GM23338 (cell line): ENCODE data around the gene SORCS2. TPM values are rescaled to one million over a fixed set of nuclear protein-coding genes. Genes with fewer than 3 reads are reported as not detected.

Experiments used
- ATAC-seq: fragments of 200-7000 bp; cut with Tn5 transposase; 3 replicates; pipeline ENCODE4 v1.9.1; 2020
- DNase-seq: peaks from one replicate; pipeline ENCODE4 v3.0.0-alpha.2; 2015; ENCODE audit warnings: low spot score
- H2AFZ ChIP-seq: fragments of 200-600 bp; sonication (generic); 2 replicates; pipeline ENCODE4 v1.8.0; 2016; ENCODE audit warnings: antibody characterized with exemption, mild to moderate bottlenecking, moderate library complexity
- H3F3A ChIP-seq: fragments of 200-600 bp; sonication (generic); replicated peaks from 2 replicates; pipeline ENCODE4 v1.8.0; 2017; ENCODE audit warnings: antibody characterized with exemption, mixed run types, low read depth
- H3K27ac ChIP-seq: fragments of 200-600 bp; sonication (generic); 2 replicates; pipeline ENCODE4 v1.6.1; 2016; ENCODE audit warnings: low read depth
- H3K27me3 ChIP-seq: fragments of 200-600 bp; sonication (generic); 2 replicates; pipeline ENCODE4 v1.8.0; 2016; ENCODE audit warnings: mild to moderate bottlenecking, mixed run types, moderate library complexity; ENCODE audit not compliant: insufficient read depth
- H3K36me3 ChIP-seq: fragments of 200-600 bp; sonication (generic); 2 replicates; pipeline ENCODE4 v1.8.0; 2016; ENCODE audit warnings: mild to moderate bottlenecking; ENCODE audit not compliant: insufficient read depth
- H3K4me1 ChIP-seq: fragments of 200-600 bp; sonication (generic); 2 replicates; pipeline ENCODE4 v1.8.0; 2016; ENCODE audit warnings: mild to moderate bottlenecking, moderate library complexity; ENCODE audit not compliant: insufficient read depth
- H3K4me2 ChIP-seq: fragments of 200-600 bp; sonication (generic); 2 replicates; pipeline ENCODE4 v1.7.1; 2017; ENCODE audit warnings: mixed run types
- H3K4me3 ChIP-seq: fragments of 200-600 bp; sonication (generic); 2 replicates; pipeline ENCODE4 v1.6.1; 2016; ENCODE audit warnings: mixed run types
- H3K79me2 ChIP-seq: fragments of 200-600 bp; sonication (generic); replicated peaks from 2 replicates; pipeline ENCODE4 v1.8.0; 2017; ENCODE audit warnings: mild to moderate bottlenecking; ENCODE audit not compliant: insufficient read depth
- H3K9me2 ChIP-seq: fragments of 200-600 bp; sonication (generic); 2 replicates; pipeline ENCODE4 v1.8.0; 2017; ENCODE audit not compliant: insufficient read depth
- H4K20me1 ChIP-seq: fragments of 200-600 bp; sonication (generic); replicated peaks from 2 replicates; pipeline ENCODE4 v1.8.0; 2017; ENCODE audit warnings: mild to moderate bottlenecking; ENCODE audit not compliant: insufficient read depth
- H3K27ac Mint-ChIP-seq: 2 replicates; pipeline ENCODE4 v1.8.0; 2020; ENCODE audit warnings: inconsistent platforms, mild to moderate bottlenecking, moderate library complexity, mixed read lengths
- H3K27me3 Mint-ChIP-seq: 3 replicates; pipeline ENCODE4 v1.8.0; 2022; ENCODE audit warnings: low read depth, mild to moderate bottlenecking, moderate library complexity, mixed read lengths, inconsistent platforms; ENCODE audit not compliant: insufficient read depth, poor library complexity
- H3K36me3 Mint-ChIP-seq: 3 replicates; pipeline ENCODE4 v1.8.0; 2021; ENCODE audit warnings: low read depth, mild to moderate bottlenecking, inconsistent platforms, moderate library complexity, mixed read lengths
- H3K4me1 Mint-ChIP-seq: 3 replicates; pipeline ENCODE4 v1.8.0; 2020; ENCODE audit warnings: mild to moderate bottlenecking, inconsistent platforms, mixed read lengths
- H3K4me3 Mint-ChIP-seq: 3 replicates; pipeline ENCODE4 v1.8.0; 2021; ENCODE audit warnings: moderate library complexity, mild to moderate bottlenecking, inconsistent platforms, mixed read lengths
- H3K9me3 Mint-ChIP-seq: 3 replicates; pipeline ENCODE4 v1.8.0; 2020; ENCODE audit warnings: moderate library complexity, mild to moderate bottlenecking, inconsistent platforms, mixed read lengths
- CREB1 ChIP-seq: fragments of 250-450 bp; sonication (Bioruptor Pico); IDR thresholded peaks from 2 replicates; pipeline ENCODE4 v1.5.0; 2020; ENCODE audit warnings: low read depth, mild to moderate bottlenecking, moderate library complexity
- ETS1 ChIP-seq: IDR thresholded peaks from 2 replicates; pipeline ENCODE4 v1.6.1; 2016; ENCODE audit warnings: antibody characterized with exemption
- EZH2 ChIP-seq: fragments of 200-600 bp; sonication (generic); IDR thresholded peaks from one replicate; pipeline ENCODE4 v1.8.0; 2017; ENCODE audit warnings: antibody characterized with exemption, mild to moderate bottlenecking, low read depth; ENCODE audit not compliant: unreplicated experiment
- JUNB ChIP-seq: IDR thresholded peaks from one replicate; pipeline ENCODE4 v1.6.1; 2016; ENCODE audit warnings: antibody characterized with exemption; ENCODE audit not compliant: unreplicated experiment
- NANOG ChIP-seq: IDR thresholded peaks from 2 replicates; pipeline ENCODE4 v1.6.1; 2016; ENCODE audit warnings: antibody characterized with exemption, borderline replicate concordance
- POLR2AphosphoS5 ChIP-seq: IDR thresholded peaks from 2 replicates; pipeline ENCODE4 v1.6.1; 2016; ENCODE audit warnings: antibody characterized with exemption, low read depth
- STAT1 ChIP-seq: IDR thresholded peaks from one replicate; pipeline ENCODE4 v1.6.1; 2016; ENCODE audit warnings: antibody characterized with exemption; ENCODE audit not compliant: unreplicated experiment
- ZNF114 ChIP-seq: fragments of 250-450 bp; sonication (Bioruptor Pico); IDR thresholded peaks from 2 replicates; pipeline ENCODE4 v1.5.0; 2020; ENCODE audit warnings: mild to moderate bottlenecking, moderate library complexity
- ZNF331 ChIP-seq: fragments of 250-450 bp; sonication (Bioruptor Pico); IDR thresholded peaks from 2 replicates; pipeline ENCODE4 v1.5.0; 2020; ENCODE audit warnings: low read depth, mild to moderate bottlenecking, moderate library complexity
- polyA plus RNA-seq: library from polyadenylated mRNA; unstranded; fragments of >200 nt; fragmentation: Nextera tagmentation; extraction: Ambion mirVana; gene quantifications from 2 replicates; pipeline ENCODE4 v1.2.1, GENCODE V29; 2016
- total RNA-seq: library from RNA; depleted of rRNA; stranded (reverse); fragments of >200 nt; shearing (Covaris generic); gene quantifications from 2 replicates; pipeline ENCODE4 v1.2.3, GENCODE V29; 2014
- TF ChIP-seq, protein P1 (sequence below): fragments of 250-450 bp; sonication (Bioruptor Pico); IDR thresholded peaks from 2 replicates; pipeline ENCODE4 v1.5.0; 2020; ENCODE audit warnings: mild to moderate bottlenecking, moderate library complexity
- TF ChIP-seq, protein P2 (sequence below), 2 experiments: fragments of 200-600 bp in 1 of 2; sonication (generic) in 1 of 2; conservative IDR thresholded peaks; 2 replicates each; pipeline versions ENCODE4 v1.5.1 to v1.6.1; 2016 to 2017; ENCODE audit warnings: antibody characterized with exemption in 2 of 2, low read depth in 2 of 2, mild to moderate bottlenecking in 2 of 2, moderate library complexity in 1 of 2
- TF ChIP-seq, protein P3 (sequence below): IDR thresholded peaks from one replicate; pipeline ENCODE4 v1.6.1; 2018; ENCODE audit warnings: antibody characterized with exemption; ENCODE audit not compliant: unreplicated experiment

SORCS2 gene
- total and polyA plus RNA-seq, 2 experiments from 2014 or later, result 0.47 to 2.4 TPM

DNA sequence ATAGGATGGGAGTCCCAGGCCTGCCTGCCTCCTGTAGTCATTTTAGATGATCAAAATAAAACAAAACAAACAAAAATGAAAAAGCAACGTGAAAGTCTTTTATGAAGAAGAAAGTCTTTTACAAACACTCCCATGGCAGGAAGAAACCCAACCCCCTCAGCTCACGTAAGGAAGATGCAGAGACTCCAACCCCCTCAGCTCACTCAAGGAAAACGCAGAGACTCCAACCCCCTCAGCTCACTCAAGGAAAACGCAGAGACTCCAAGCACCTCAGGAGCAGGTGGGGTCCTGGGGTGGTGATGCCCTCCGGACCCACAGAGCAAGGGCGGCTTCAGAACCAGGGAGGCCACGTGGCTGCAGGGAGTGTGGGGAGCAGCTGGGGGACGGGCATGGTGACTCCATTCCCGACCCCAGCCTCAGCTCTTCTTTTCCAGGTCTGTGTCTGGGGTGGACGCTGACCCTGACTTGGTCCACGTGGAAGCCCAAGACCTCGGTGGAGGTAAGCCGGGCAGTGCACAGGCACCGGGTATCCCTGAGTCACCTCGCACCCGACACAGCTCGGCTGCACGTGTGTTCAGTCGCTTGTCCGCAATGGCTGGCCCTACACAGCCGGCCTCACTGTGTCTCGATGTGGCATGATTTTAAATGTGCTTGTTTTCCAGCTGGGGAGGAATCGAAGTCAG, 468.9 kb downstream of the SORCS2 start:
- Histone ChIP-seq H2AFZ (no peak overlapping the region), H3K27me3 (no peaks in the 10 kb centered on the region), H3F3A (no peaks in the 10 kb centered on the region), H3K4me2 (no peak overlapping the region), H3K27ac (no peak overlapping the region), H3K79me2 (no peaks in the 10 kb centered on the region), H3K36me3 (no peaks in the 10 kb centered on the region), H3K4me1 (no peaks in the 10 kb centered on the region), H3K4me3 (no peak overlapping the region), H3K9me2 (0 out of 2 replicates have a peak, but pooled peaks cover 3% of the 10 kb centered on the region), H4K20me1 (no peaks in the 10 kb centered on the region)
- no peak for DNase-seq
- no peak; the same call in 2 of the 3 replicates for ATAC-seq
- Mint-ChIP-seq H3K4me1 (peaks cover 8% of the 10 kb centered on the region), H3K4me3 (no peak overlapping the region), H3K27ac (no peak overlapping the region), H3K9me3 (no peaks in the 10 kb centered on the region), H3K27me3 (no peaks in the 10 kb centered on the region), H3K36me3 (no peaks in the 10 kb centered on the region)
- no peak for TF ChIP-seq ZNF331
- no peak for TF ChIP-seq ETS1
- no peak for TF ChIP-seq ZNF114 (CRISPR knock-in tag)
- no peak for TF ChIP-seq CREB1 (CRISPR knock-in tag)
- TF ChIP-seq, protein P1, sequence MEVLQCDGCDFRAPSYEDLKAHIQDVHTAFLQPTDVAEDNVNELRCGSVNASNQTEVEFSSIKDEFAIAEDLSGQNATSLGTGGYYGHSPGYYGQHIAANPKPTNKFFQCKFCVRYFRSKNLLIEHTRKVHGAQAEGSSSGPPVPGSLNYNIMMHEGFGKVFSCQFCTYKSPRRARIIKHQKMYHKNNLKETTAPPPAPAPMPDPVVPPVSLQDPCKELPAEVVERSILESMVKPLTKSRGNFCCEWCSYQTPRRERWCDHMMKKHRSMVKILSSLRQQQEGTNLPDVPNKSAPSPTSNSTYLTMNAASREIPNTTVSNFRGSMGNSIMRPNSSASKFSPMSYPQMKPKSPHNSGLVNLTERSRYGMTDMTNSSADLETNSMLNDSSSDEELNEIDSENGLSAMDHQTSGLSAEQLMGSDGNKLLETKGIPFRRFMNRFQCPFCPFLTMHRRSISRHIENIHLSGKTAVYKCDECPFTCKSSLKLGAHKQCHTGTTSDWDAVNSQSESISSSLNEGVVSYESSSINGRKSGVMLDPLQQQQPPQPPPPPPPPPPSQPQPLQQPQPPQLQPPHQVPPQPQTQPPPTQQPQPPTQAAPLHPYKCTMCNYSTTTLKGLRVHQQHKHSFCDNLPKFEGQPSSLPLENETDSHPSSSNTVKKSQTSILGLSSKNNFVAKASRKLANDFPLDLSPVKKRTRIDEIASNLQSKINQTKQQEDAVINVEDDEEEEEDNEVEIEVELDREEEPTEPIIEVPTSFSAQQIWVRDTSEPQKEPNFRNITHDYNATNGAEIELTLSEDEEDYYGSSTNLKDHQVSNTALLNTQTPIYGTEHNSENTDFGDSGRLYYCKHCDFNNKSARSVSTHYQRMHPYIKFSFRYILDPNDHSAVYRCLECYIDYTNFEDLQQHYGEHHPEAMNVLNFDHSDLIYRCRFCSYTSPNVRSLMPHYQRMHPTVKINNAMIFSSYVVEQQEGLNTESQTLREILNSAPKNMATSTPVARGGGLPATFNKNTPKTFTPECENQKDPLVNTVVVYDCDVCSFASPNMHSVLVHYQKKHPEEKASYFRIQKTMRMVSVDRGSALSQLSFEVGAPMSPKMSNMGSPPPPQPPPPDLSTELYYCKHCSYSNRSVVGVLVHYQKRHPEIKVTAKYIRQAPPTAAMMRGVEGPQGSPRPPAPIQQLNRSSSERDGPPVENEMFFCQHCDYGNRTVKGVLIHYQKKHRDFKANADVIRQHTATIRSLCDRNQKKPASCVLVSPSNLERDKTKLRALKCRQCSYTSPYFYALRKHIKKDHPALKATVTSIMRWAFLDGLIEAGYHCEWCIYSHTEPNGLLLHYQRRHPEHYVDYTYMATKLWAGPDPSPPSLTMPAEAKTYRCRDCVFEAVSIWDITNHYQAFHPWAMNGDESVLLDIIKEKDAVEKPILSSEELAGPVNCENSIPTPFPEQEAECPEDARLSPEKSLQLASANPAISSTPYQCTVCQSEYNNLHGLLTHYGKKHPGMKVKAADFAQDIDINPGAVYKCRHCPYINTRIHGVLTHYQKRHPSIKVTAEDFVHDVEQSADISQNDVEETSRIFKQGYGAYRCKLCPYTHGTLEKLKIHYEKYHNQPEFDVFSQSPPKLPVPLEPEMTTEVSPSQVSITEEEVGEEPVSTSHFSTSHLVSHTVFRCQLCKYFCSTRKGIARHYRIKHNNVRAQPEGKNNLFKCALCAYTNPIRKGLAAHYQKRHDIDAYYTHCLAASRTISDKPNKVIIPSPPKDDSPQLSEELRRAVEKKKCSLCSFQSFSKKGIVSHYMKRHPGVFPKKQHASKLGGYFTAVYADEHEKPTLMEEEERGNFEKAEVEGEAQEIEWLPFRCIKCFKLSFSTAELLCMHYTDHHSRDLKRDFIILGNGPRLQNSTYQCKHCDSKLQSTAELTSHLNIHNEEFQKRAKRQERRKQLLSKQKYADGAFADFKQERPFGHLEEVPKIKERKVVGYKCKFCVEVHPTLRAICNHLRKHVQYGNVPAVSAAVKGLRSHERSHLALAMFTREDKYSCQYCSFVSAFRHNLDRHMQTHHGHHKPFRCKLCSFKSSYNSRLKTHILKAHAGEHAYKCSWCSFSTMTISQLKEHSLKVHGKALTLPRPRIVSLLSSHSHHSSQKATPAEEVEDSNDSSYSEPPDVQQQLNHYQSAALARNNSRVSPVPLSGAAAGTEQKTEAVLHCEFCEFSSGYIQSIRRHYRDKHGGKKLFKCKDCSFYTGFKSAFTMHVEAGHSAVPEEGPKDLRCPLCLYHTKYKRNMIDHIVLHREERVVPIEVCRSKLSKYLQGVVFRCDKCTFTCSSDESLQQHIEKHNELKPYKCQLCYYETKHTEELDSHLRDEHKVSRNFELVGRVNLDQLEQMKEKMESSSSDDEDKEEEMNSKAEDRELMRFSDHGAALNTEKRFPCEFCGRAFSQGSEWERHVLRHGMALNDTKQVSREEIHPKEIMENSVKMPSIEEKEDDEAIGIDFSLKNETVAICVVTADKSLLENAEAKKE (CRISPR knock-in tag), result no peak
- TF ChIP-seq, protein P2, sequence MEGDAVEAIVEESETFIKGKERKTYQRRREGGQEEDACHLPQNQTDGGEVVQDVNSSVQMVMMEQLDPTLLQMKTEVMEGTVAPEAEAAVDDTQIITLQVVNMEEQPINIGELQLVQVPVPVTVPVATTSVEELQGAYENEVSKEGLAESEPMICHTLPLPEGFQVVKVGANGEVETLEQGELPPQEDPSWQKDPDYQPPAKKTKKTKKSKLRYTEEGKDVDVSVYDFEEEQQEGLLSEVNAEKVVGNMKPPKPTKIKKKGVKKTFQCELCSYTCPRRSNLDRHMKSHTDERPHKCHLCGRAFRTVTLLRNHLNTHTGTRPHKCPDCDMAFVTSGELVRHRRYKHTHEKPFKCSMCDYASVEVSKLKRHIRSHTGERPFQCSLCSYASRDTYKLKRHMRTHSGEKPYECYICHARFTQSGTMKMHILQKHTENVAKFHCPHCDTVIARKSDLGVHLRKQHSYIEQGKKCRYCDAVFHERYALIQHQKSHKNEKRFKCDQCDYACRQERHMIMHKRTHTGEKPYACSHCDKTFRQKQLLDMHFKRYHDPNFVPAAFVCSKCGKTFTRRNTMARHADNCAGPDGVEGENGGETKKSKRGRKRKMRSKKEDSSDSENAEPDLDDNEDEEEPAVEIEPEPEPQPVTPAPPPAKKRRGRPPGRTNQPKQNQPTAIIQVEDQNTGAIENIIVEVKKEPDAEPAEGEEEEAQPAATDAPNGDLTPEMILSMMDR (conservative IDR thresholded peaks at IDR 0.05; ENCODE audit: low read depth in 2 of 2), result no peak
- no peak for TF ChIP-seq POLR2AphosphoS5
- TF ChIP-seq JUNB, result no peak
- TF ChIP-seq NANOG, result no peak
- no peak for TF ChIP-seq EZH2
- TF ChIP-seq STAT1, result no peak
- TF ChIP-seq, protein P3, sequence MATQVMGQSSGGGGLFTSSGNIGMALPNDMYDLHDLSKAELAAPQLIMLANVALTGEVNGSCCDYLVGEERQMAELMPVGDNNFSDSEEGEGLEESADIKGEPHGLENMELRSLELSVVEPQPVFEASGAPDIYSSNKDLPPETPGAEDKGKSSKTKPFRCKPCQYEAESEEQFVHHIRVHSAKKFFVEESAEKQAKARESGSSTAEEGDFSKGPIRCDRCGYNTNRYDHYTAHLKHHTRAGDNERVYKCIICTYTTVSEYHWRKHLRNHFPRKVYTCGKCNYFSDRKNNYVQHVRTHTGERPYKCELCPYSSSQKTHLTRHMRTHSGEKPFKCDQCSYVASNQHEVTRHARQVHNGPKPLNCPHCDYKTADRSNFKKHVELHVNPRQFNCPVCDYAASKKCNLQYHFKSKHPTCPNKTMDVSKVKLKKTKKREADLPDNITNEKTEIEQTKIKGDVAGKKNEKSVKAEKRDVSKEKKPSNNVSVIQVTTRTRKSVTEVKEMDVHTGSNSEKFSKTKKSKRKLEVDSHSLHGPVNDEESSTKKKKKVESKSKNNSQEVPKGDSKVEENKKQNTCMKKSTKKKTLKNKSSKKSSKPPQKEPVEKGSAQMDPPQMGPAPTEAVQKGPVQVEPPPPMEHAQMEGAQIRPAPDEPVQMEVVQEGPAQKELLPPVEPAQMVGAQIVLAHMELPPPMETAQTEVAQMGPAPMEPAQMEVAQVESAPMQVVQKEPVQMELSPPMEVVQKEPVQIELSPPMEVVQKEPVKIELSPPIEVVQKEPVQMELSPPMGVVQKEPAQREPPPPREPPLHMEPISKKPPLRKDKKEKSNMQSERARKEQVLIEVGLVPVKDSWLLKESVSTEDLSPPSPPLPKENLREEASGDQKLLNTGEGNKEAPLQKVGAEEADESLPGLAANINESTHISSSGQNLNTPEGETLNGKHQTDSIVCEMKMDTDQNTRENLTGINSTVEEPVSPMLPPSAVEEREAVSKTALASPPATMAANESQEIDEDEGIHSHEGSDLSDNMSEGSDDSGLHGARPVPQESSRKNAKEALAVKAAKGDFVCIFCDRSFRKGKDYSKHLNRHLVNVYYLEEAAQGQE, result no peak
